ENCODE data around the gene PHKG1. TPM values are rescaled to one million over a fixed set of nuclear protein-coding genes. Genes with fewer than 3 reads are reported as not detected.
"Not testable (repeated sequence)": the region's sequence is repeated elsewhere in the genome, so short reads cannot be mapped to it uniquely, and the experiment has no call there.

The PHKG1 gene
- polyA plus RNA-seq, 1 donor (not counting 4 experiments of a cell fraction or from before 2014, with no cell fraction given) = 0.25 TPM

GRCh38 chr7:56077681-56078080 is 15.1 kb downstream of the PHKG1 start:
- no peak overlapping the region for H2AFZ ChIP-seq (ENCODE audit: control insufficient read depth, low read length)
- DNase-seq (ENCODE audit: low read depth, low spot score) (no peak), FAIRE-seq (no peak)
- H3K9me3 ChIP-seq (ENCODE audit: control insufficient read depth, low read depth, low read length) = no peaks in the 10 kb centered on the region
- no peak overlapping the region for H3K4me3 ChIP-seq (ENCODE audit: control insufficient read depth in 2 of 3, extremely low read depth in 1 of 3, insufficient read depth in 2 of 3, low read depth in 1 of 3, low read length in 3 of 3)
- peaks cover 21 to 36% of the 10 kb centered on the region in 2 experiments for H3K36me3 ChIP-seq (ENCODE audit: control insufficient read depth in 2 of 2, extremely low read depth in 1 of 2, insufficient read depth in 2 of 2, low read length in 2 of 2)
- no peak overlapping the region for H3K9ac ChIP-seq (ENCODE audit: control insufficient read depth, extremely low read depth, insufficient read depth, low read length)
- no peaks in the 10 kb centered on the region for H3K27me3 ChIP-seq (ENCODE audit: control insufficient read depth, extremely low read depth, insufficient read depth, low read length)
- no peaks in the 10 kb centered on the region for H3K79me2 ChIP-seq (ENCODE audit: control insufficient read depth, insufficient read depth, low read length)
- H3K4me2 ChIP-seq (ENCODE audit: control insufficient read depth, extremely low read depth, insufficient read depth, low read depth, low read length) = no peak overlapping the region
- no peak overlapping the region for H3K27ac ChIP-seq (ENCODE audit: control insufficient read depth, insufficient read depth, low read length)
- TF ChIP-seq CTCF (optimal IDR thresholded peaks at IDR 0.05 in 1 of 3, IDR thresholded peaks at IDR 0.05 in 1 of 3, conservative IDR thresholded peaks at IDR 0.05 in 1 of 3; ENCODE audit: extremely low read depth in 1 of 3, insufficient read depth in 2 of 3, low read length in 3 of 3) (no peak), EZH2 (IDR thresholded peaks at IDR 0.05; ENCODE audit: low read length) (no peak)
- no peaks in the 10 kb centered on the region for H3K4me1 ChIP-seq (ENCODE audit: control insufficient read depth, extremely low read depth, insufficient read depth, low read length)
- no peaks in the 10 kb centered on the region for H3K9me1 ChIP-seq (ENCODE audit: control insufficient read depth, extremely low read depth, insufficient read depth, low read length)
- peaks cover 3% of the 10 kb centered on the region for H4K20me1 ChIP-seq (ENCODE audit: control insufficient read depth, extremely low read depth, insufficient read depth, low read length)
- dilution Hi-C loops (cut with MboI; ENCODE audit: extremely low pct_ligation_motif_present, low sequenced_read_pairs) = no loop called here

GRCh38 chr7:56074371-56074791 is 18.4 kb downstream of the PHKG1 start:
- Histone ChIP-seq H3K4me2 (ENCODE audit: control insufficient read depth, extremely low read depth, insufficient read depth, low read depth, low read length) (no peak overlapping the region), H3K79me2 (ENCODE audit: control insufficient read depth, insufficient read depth, low read length) (no peaks in the 10 kb centered on the region), H3K36me3 (ENCODE audit: control insufficient read depth in 2 of 2, extremely low read depth in 1 of 2, insufficient read depth in 2 of 2, low read length in 2 of 2) (peaks cover 21 to 25% of the 10 kb centered on the region in 2 experiments), H3K9ac (ENCODE audit: control insufficient read depth, extremely low read depth, insufficient read depth, low read length) (no peak overlapping the region), H3K27ac (ENCODE audit: control insufficient read depth, insufficient read depth, low read length) (no peak overlapping the region), H2AFZ (ENCODE audit: control insufficient read depth, low read length) (no peak overlapping the region), H3K9me1 (ENCODE audit: control insufficient read depth, extremely low read depth, insufficient read depth, low read length) (no peaks in the 10 kb centered on the region), H3K9me3 (ENCODE audit: control insufficient read depth, low read depth, low read length) (no peaks in the 10 kb centered on the region), H3K27me3 (ENCODE audit: control insufficient read depth, extremely low read depth, insufficient read depth, low read length) (no peaks in the 10 kb centered on the region), H3K4me1 (ENCODE audit: control insufficient read depth, extremely low read depth, insufficient read depth, low read length) (no peaks in the 10 kb centered on the region), H3K4me3 (ENCODE audit: control insufficient read depth in 2 of 3, extremely low read depth in 1 of 3, insufficient read depth in 2 of 3, low read depth in 1 of 3, low read length in 3 of 3) (no peak overlapping the region), H4K20me1 (ENCODE audit: control insufficient read depth, extremely low read depth, insufficient read depth, low read length) (peaks cover 3% of the 10 kb centered on the region)
- TF ChIP-seq CTCF (optimal IDR thresholded peaks at IDR 0.05 in 1 of 3, IDR thresholded peaks at IDR 0.05 in 1 of 3, conservative IDR thresholded peaks at IDR 0.05 in 1 of 3; ENCODE audit: extremely low read depth in 1 of 3, insufficient read depth in 2 of 3, low read length in 3 of 3) (peak; percentile 75 to 94 (median 90)), EZH2 (IDR thresholded peaks at IDR 0.05; ENCODE audit: low read length) (no peak)
- peak; percentile 41 for FAIRE-seq
- DNase-seq (ENCODE audit: low read depth, low spot score) = no peak
- dilution Hi-C loops (cut with MboI; ENCODE audit: extremely low pct_ligation_motif_present, low sequenced_read_pairs) = no loop called here

GRCh38 chr7:56066376-56066775 is 26.4 kb downstream of the PHKG1 start:
- H2AFZ ChIP-seq (ENCODE audit: control insufficient read depth, low read length); H3K9me3 ChIP-seq (ENCODE audit: control insufficient read depth, low read depth, low read length); H3K9me1 ChIP-seq (ENCODE audit: control insufficient read depth, extremely low read depth, insufficient read depth, low read length); H3K9ac ChIP-seq (ENCODE audit: control insufficient read depth, extremely low read depth, insufficient read depth, low read length); FAIRE-seq; H3K27ac ChIP-seq (ENCODE audit: control insufficient read depth, insufficient read depth, low read length); dilution Hi-C loops (cut with MboI; ENCODE audit: extremely low pct_ligation_motif_present, low sequenced_read_pairs); H3K4me2 ChIP-seq (ENCODE audit: control insufficient read depth, extremely low read depth, insufficient read depth, low read depth, low read length); H4K20me1 ChIP-seq (ENCODE audit: control insufficient read depth, extremely low read depth, insufficient read depth, low read length); H3K4me3 ChIP-seq (ENCODE audit: control insufficient read depth in 2 of 3, extremely low read depth in 1 of 3, insufficient read depth in 2 of 3, low read depth in 1 of 3, low read length in 3 of 3); DNase-seq (ENCODE audit: low read depth, low spot score); H3K27me3 ChIP-seq (ENCODE audit: control insufficient read depth, extremely low read depth, insufficient read depth, low read length): not testable (repeated sequence)
- Histone ChIP-seq H3K79me2 (ENCODE audit: control insufficient read depth, insufficient read depth, low read length) (peaks cover 14% of the 10 kb centered on the region), H3K36me3 (ENCODE audit: control insufficient read depth in 2 of 2, extremely low read depth in 1 of 2, insufficient read depth in 2 of 2, low read length in 2 of 2) (peaks cover 10 to 14% of the 10 kb centered on the region in 2 experiments), H3K4me1 (ENCODE audit: control insufficient read depth, extremely low read depth, insufficient read depth, low read length) (peaks cover 22% of the 10 kb centered on the region)
